ENCODE measurements around the gene SPOCK1. TPM values are rescaled to one million over a fixed set of nuclear protein-coding genes. Genes with fewer than 3 reads are reported as not detected.

Gene SPOCK1
- total and polyA plus RNA-seq, 9 of the 15 experiments (the other 6 are each of a cell fraction or from before 2014, with no cell fraction given): 0.01 to 0.35 (median 0.04) TPM; not detected in 6

GRCh38 chr5:137516251-137516797, 17.2 kb upstream of the SPOCK1 start:
- Histone ChIP-seq H3K4me2 (ENCODE audit: insufficient read depth, low read length) (no peak overlapping the region), H3K36me3 (ENCODE audit: control insufficient read depth, insufficient read depth, low read length) (no peaks in the 10 kb centered on the region), H3K4me3 (no peak overlapping the region), H3K27ac (ENCODE audit: extremely low read depth, low read depth, low read length) (no peak overlapping the region), H3K27me3 (ENCODE audit: control insufficient read depth in 2 of 2, insufficient read depth in 2 of 2, low read length in 2 of 2) (no peaks in the 10 kb centered on the region; a peak in 1 of 5 replicates), H3K9ac (ENCODE audit: insufficient read depth in 1 of 2, low read depth in 2 of 2, low read length in 2 of 2) (no peak overlapping the region), H4K20me1 (replicated peaks; ENCODE audit: control insufficient read depth, insufficient read depth, low read length) (no peaks in the 10 kb centered on the region), H3K4me1 (replicated peaks in 1 of 2; ENCODE audit: control insufficient read depth in 2 of 2, insufficient read depth in 2 of 2, low read length in 2 of 2) (no peaks in the 10 kb centered on the region), H3K9me1 (ENCODE audit: control insufficient read depth, insufficient read depth, low read length) (no peaks in the 10 kb centered on the region), H3K79me2 (ENCODE audit: control insufficient read depth, insufficient read depth, low read length) (no peaks in the 10 kb centered on the region), H2AFZ (ENCODE audit: low read depth, low read length) (no peak overlapping the region), H3K9me3 (replicated peaks; ENCODE audit: control insufficient read depth, insufficient read depth, low read depth, low read length) (no peaks in the 10 kb centered on the region)
- TF ChIP-seq FOXK1 (CRISPR knock-in tag; IDR thresholded peaks at IDR 0.05; ENCODE audit: borderline replicate concordance) (no peak), SP1 (CRISPR knock-in tag; IDR thresholded peaks at IDR 0.05) (no peak), NR2C2 (CRISPR knock-in tag; IDR thresholded peaks at IDR 0.05) (no peak), NR2C2 (tag; IDR thresholded peaks at IDR 0.05) (no peak), PML (IDR thresholded peaks at IDR 0.05; ENCODE audit: low read length) (no peak), PTTG1 (tag; IDR thresholded peaks at IDR 0.05; ENCODE audit: low read depth) (no peak), ZNF184 (CRISPR knock-in tag; IDR thresholded peaks at IDR 0.05) (no peak), PHTF2 (CRISPR knock-in tag; IDR thresholded peaks at IDR 0.05) (no peak), HDAC3 (IDR thresholded peaks at IDR 0.05; ENCODE audit: borderline replicate concordance, partially characterized antibody) (no peak), BRF1 (IDR thresholded peaks at IDR 0.05; ENCODE audit: borderline replicate concordance, extremely low read depth, insufficient read length) (no peak), TSC22D4 (tag; IDR thresholded peaks at IDR 0.05) (no peak), DMBX1 (CRISPR knock-in tag; IDR thresholded peaks at IDR 0.05; ENCODE audit: borderline replicate concordance) (no peak), MYBL2 (IDR thresholded peaks at IDR 0.05; ENCODE audit: low read depth) (no peak), MYBL2 (CRISPR knock-in tag; IDR thresholded peaks at IDR 0.05; ENCODE audit: borderline replicate concordance) (no peak), KHSRP (IDR thresholded peaks at IDR 0.05) (no peak), DIDO1 (tag; IDR thresholded peaks at IDR 0.05; ENCODE audit: low read depth) (no peak)
- TF ChIP-seq, protein P1, sequence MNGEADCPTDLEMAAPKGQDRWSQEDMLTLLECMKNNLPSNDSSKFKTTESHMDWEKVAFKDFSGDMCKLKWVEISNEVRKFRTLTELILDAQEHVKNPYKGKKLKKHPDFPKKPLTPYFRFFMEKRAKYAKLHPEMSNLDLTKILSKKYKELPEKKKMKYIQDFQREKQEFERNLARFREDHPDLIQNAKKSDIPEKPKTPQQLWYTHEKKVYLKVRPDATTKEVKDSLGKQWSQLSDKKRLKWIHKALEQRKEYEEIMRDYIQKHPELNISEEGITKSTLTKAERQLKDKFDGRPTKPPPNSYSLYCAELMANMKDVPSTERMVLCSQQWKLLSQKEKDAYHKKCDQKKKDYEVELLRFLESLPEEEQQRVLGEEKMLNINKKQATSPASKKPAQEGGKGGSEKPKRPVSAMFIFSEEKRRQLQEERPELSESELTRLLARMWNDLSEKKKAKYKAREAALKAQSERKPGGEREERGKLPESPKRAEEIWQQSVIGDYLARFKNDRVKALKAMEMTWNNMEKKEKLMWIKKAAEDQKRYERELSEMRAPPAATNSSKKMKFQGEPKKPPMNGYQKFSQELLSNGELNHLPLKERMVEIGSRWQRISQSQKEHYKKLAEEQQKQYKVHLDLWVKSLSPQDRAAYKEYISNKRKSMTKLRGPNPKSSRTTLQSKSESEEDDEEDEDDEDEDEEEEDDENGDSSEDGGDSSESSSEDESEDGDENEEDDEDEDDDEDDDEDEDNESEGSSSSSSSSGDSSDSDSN (IDR thresholded peaks at IDR 0.05; ENCODE audit: borderline replicate concordance in 1 of 2, low read depth in 2 of 2, low read length in 2 of 2): no peak
- DNase-seq (ENCODE audit: extremely low read depth in 1 of 4, low spot score in 3 of 4): no peak
- POLR2A ChIA-PET: interaction anchor here (1.6 kb wide), 1 partner anchor 30 kb away, joined by 4 read pairs; no protein-coding TSS in a partner anchor
- 0% methylated on average over 7 of the region's 7 CpGs for WGBS (ENCODE audit: insufficient coverage, low coverage, missing lambda C conversion rate)
- intact Hi-C loops (cut with micrococcal nuclease): no loop called here
- CTCF ChIA-PET (ENCODE audit: low intra/inter-chr PET ratio): no interaction called here
- no peak for FAIRE-seq
- BruUV-seq (replicated peaks): no TSS peak
- ATAC-seq: no peak
- in situ Hi-C loops (cut with MboI): no loop called here
